ENCODE results near the gene PRDM16. TPM values are rescaled to one million over a fixed set of nuclear protein-coding genes. Genes with fewer than 3 reads are reported as not detected.
A peak's percentile ranks its signal among the peaks of the same experiment; 100 is the strongest.

Gene PRDM16
- total and polyA plus RNA-seq, 2 of the 13 experiments (the other 11 are each of a cell fraction or from before 2014, with no cell fraction given): 0.15 to 0.81 TPM

GRCh38 chr1:3197781-3198316 is 128.8 kb downstream of the PRDM16 start (continued):
- TF ChIP-seq ZGPAT (CRISPR knock-in tag; IDR thresholded peaks at IDR 0.05) (peak; percentile 29; the same call in 1 of the 2 replicates), RBM39 (IDR thresholded peaks at IDR 0.05; ENCODE audit: low read depth, low read length, poor library complexity, severe bottlenecking) (no peak), SP5 (CRISPR knock-in tag; IDR thresholded peaks at IDR 0.05; ENCODE audit: borderline replicate concordance, low read depth) (0 out of 2 replicates have a peak, but pooled peaks have one; percentile 12), THAP7 (CRISPR knock-in tag; IDR thresholded peaks at IDR 0.05) (no peak), NFE2 (CRISPR knock-in tag; IDR thresholded peaks at IDR 0.05) (no peak), WIZ (CRISPR knock-in tag; IDR thresholded peaks at IDR 0.05) (no peak), ZFX (CRISPR knock-in tag; IDR thresholded peaks at IDR 0.05; ENCODE audit: low read depth) (peak; percentile 76), ZBTB10 (CRISPR knock-in tag; IDR thresholded peaks at IDR 0.05; ENCODE audit: borderline replicate concordance) (no peak), BORCS8-MEF2B (CRISPR knock-in tag; IDR thresholded peaks at IDR 0.05) (peak; percentile 86; the same call in 1 of the 2 replicates), GMEB2 (CRISPR knock-in tag; IDR thresholded peaks at IDR 0.05; ENCODE audit: low read depth) (no peak), ZEB1 (IDR thresholded peaks at IDR 0.05; ENCODE audit: insufficient replicate concordance, low read depth) (no peak), EZH2 (conservative IDR thresholded peaks at IDR 0.05; ENCODE audit: low read depth, low read length) (no peak), PAWR (CRISPR knock-in tag; IDR thresholded peaks at IDR 0.05; ENCODE audit: borderline replicate concordance) (no peak), MAZ (IDR thresholded peaks at IDR 0.05; ENCODE audit: borderline replicate concordance, low read depth, low read length) (no peak; the same call in 1 of the 2 replicates), MAZ (CRISPR knock-in tag; IDR thresholded peaks at IDR 0.05; ENCODE audit: low read depth) (peak; percentile 32; the same call in 1 of the 2 replicates), ARNT2 (CRISPR knock-in tag; IDR thresholded peaks at IDR 0.05; ENCODE audit: low read depth) (peak; percentile 60; the same call in 1 of the 2 replicates), ZNF367 (CRISPR knock-in tag; IDR thresholded peaks at IDR 0.05; ENCODE audit: borderline replicate concordance) (no peak), CENPX (CRISPR knock-in tag; IDR thresholded peaks at IDR 0.05) (no peak), FOXK1 (CRISPR knock-in tag; IDR thresholded peaks at IDR 0.05; ENCODE audit: borderline replicate concordance, low read depth) (no peak; the same call in 1 of the 2 replicates), ZMYM4 (CRISPR knock-in tag; IDR thresholded peaks at IDR 0.05) (peak; percentile 62; the same call in 1 of the 2 replicates), ZNF317 (CRISPR knock-in tag; IDR thresholded peaks at IDR 0.05) (0 out of 2 replicates have a peak, but pooled peaks have one; percentile 29), SPEN (CRISPR knock-in tag; IDR thresholded peaks at IDR 0.05; ENCODE audit: low read depth) (peak; percentile 57; the same call in 1 of the 2 replicates)
